Type B pancreatic cell (in vitro differentiated cells): Measurements from ENCODE around the gene CACNA1G. TPM values are rescaled to one million over a fixed set of nuclear protein-coding genes. Genes with fewer than 3 reads are reported as not detected.

Source experiments
- DNase-seq: peaks from one replicate; pipeline ENCODE4 v3.0.0; 2021; ENCODE audit warnings: mixed read lengths; ENCODE audit not compliant: unreplicated experiment; ENCODE audit errors: extremely low spot score
- H3K27ac Mint-ChIP-seq: 2 replicates; pipeline ENCODE4 v1.8.0; 2021; ENCODE audit warnings: mild to moderate bottlenecking, mixed read lengths
- H3K27me3 Mint-ChIP-seq: 2 replicates; pipeline ENCODE4 v1.8.0; 2021; ENCODE audit warnings: mixed read lengths
- H3K36me3 Mint-ChIP-seq: 2 replicates; pipeline ENCODE4 v1.8.0; 2021; ENCODE audit warnings: mixed read lengths
- H3K4me1 Mint-ChIP-seq: one replicate; pipeline ENCODE4 v1.8.0; 2021; ENCODE audit warnings: mixed read lengths; ENCODE audit not compliant: unreplicated experiment
- H3K4me3 Mint-ChIP-seq: 2 replicates; pipeline ENCODE4 v1.8.0; 2021; ENCODE audit warnings: mild to moderate bottlenecking, mixed read lengths
- H3K9me3 Mint-ChIP-seq: 2 replicates; pipeline ENCODE4 v1.8.0; 2021; ENCODE audit warnings: mixed read lengths
- CTCF ChIP-seq: fragments of 200-600 bp; sonication (generic); conservative IDR thresholded peaks from 2 replicates; pipeline ENCODE4 v1.5.0; 2021; ENCODE audit warnings: antibody characterized with exemption, mild to moderate bottlenecking
- total RNA-seq: library from RNA; stranded (reverse); gene quantifications from 2 replicates; pipeline ENCODE4 v1.2.1, GENCODE V29; 2021; ENCODE audit warnings: low replicate concordance

CACNA1G gene
- total RNA-seq, 1 donor from 2014 or later, result 27.8 TPM

- Mint-ChIP-seq H3K27ac (peak overlapping the region; percentile 79), H3K4me3 (peak overlapping the region; percentile 84), H3K27me3 (no peaks in the 10 kb centered on the region), H3K4me1 (peaks cover 39% of the 10 kb centered on the region), H3K9me3 (no peaks in the 10 kb centered on the region), H3K36me3 (peaks cover 4% of the 10 kb centered on the region)
- DNase-seq, result peak; percentile 93
- peak; percentile 30 for TF ChIP-seq CTCF
Measured at GRCh38 chr17:50541716-50542688, 18.5 kb upstream of the CACNA1G start.

- Mint-ChIP-seq H3K36me3 (peaks cover 4% of the 10 kb centered on the region), H3K4me3 (peak overlapping the region; percentile 84), H3K27ac (peak overlapping the region; percentile 79), H3K4me1 (peaks cover 39% of the 10 kb centered on the region), H3K27me3 (no peaks in the 10 kb centered on the region), H3K9me3 (no peaks in the 10 kb centered on the region)
- DNase-seq, result no peak
- TF ChIP-seq CTCF, result no peak
Measured at GRCh38 chr17:50542795-50543774, 17.4 kb upstream of the CACNA1G start.

GRCh38 chr17:50544516-50544915, 16.0 kb upstream of the CACNA1G start:
- Mint-ChIP-seq H3K9me3 (no peaks in the 10 kb centered on the region), H3K36me3 (peaks cover 4% of the 10 kb centered on the region), H3K4me3 (peak overlapping the region; percentile 19), H3K27me3 (no peaks in the 10 kb centered on the region), H3K4me1 (peaks cover 35% of the 10 kb centered on the region), H3K27ac (peak overlapping the region; percentile 8)
- no peak for DNase-seq
- TF ChIP-seq CTCF, result no peak

GRCh38 chr17:50545311-50545710, 15.2 kb upstream of the CACNA1G start:
- no peak overlapping the region for H3K27ac Mint-ChIP-seq
- no peak overlapping the region for H3K4me3 Mint-ChIP-seq
- no peaks in the 10 kb centered on the region for H3K36me3 Mint-ChIP-seq

More at GRCh38 chr17:50545311-50545710, 15.2 kb upstream of the CACNA1G start:
- no peaks in the 10 kb centered on the region for H3K9me3 Mint-ChIP-seq
- peaks cover 28% of the 10 kb centered on the region for H3K4me1 Mint-ChIP-seq
- DNase-seq, result no peak
- no peaks in the 10 kb centered on the region for H3K27me3 Mint-ChIP-seq
- no peak for TF ChIP-seq CTCF
